Measurements from ENCODE around the gene ZFPM1.

The ZFPM1 gene

GRCh38 chr16:88549671-88550245 lies 96.7 kb downstream of the ZFPM1 start:
- DNase-seq = no peak

- DNase-seq = no peak
Measured at GRCh38 chr16:88550246-88550661, 97.2 kb downstream of the ZFPM1 start.

GRCh38 chr16:88552166-88552565 lies 99.1 kb downstream of the ZFPM1 start:
- DNase-seq = no peak

GRCh38 chr16:88552815-88553214 lies 99.7 kb downstream of the ZFPM1 start:
- no peak for DNase-seq

- DNase-seq = no peak
Measured at GRCh38 chr16:88553739-88554138, 100.7 kb downstream of the ZFPM1 start.

GRCh38 chr16:88554711-88555264 lies 101.7 kb downstream of the ZFPM1 start:
- no peak for DNase-seq

GRCh38 chr16:88556294-88556988 lies 103.4 kb downstream of the ZFPM1 start:
- DNase-seq = no peak

- peak; percentile 8 for DNase-seq
Measured at GRCh38 chr16:88558457-88559442, 105.7 kb downstream of the ZFPM1 start.

GRCh38 chr16:88560714-88561484 lies 107.8 kb downstream of the ZFPM1 start:
- no peak for DNase-seq

- DNase-seq = peak; percentile 2
Measured at GRCh38 chr16:88561485-88562359, 108.6 kb downstream of the ZFPM1 start.

- no peak for DNase-seq
Measured at GRCh38 chr16:88566158-88566557, 113.1 kb downstream of the ZFPM1 start.

- DNase-seq = no peak
Measured at GRCh38 chr16:88568710-88569613, 115.9 kb downstream of the ZFPM1 start.

GRCh38 chr16:88569614-88569984 lies 116.5 kb downstream of the ZFPM1 start:
- DNase-seq = no peak

GRCh38 chr16:88569985-88570690 lies 117.1 kb downstream of the ZFPM1 start, which contains the start of gene ZC3H18:
TSS of gene ZC3H18 (plus strand) at chr16:88570403. CDS start at chr16:88577124, 6,721 bp downstream.
- peak; percentile 47 for DNase-seq

GRCh38 chr16:88570691-88571092 lies 117.6 kb downstream of the ZFPM1 start:
- DNase-seq = no peak

GRCh38 chr16:88575251-88575650 lies 122.2 kb downstream of the ZFPM1 start:
- no peak for DNase-seq

GRCh38 chr16:88576307-88576706 lies 123.2 kb downstream of the ZFPM1 start:
- no peak for DNase-seq

GRCh38 chr16:88577166-88577565 lies 124.1 kb downstream of the ZFPM1 start:
- DNase-seq = no peak

All from DMS79 treated with DMSO at 0.1 percent for 48 hours (cell line).